Measurements from ENCODE around the gene PRKD3.

The PRKD3 gene

DNA sequence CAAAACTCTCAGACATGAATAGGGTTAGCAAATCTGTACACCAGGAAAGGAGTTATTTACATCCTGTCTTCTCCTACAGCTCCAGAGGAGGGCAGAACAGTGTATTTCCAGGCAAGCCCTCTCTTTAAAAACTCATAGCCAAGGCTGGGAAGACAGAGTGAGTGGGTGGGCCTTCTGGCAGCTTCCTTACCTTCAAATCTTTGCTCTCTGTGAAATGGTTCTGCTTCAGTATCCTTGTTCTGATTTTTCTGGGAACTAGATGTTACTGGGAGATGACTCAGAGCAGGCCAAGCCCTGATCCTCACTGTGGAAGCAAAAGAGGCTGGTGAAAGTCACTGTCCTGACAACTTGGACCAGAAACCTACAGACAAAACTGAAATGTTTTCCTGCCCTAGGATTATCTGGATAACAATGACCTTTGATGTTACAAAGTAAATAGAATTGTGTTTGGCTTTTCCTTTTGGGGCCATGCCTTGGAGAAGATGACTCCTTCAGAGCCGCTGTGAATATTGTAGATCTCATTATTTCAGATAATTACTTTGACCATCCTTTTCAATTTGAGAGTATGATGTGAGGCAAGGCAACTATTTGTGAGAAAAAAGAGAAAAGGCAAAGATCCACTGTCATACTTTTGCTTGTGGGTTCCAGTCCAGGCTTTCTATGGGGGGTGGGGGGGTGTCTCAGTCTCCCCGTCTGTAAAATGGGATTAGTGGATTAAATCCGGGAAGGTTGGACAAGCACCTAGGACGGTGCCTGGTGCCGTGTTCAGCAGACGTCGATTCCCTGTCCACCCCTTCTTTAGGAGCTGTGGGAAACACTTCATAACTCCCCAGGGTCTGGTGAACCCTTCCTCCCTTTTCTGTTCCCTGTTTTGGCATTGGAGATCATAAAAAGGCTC is 19.2 kb upstream of the PRKD3 start:
- H3K4me3 ChIP-seq (ENCODE audit: low read depth, low read length) = peak overlapping the region; percentile 63

DNA sequence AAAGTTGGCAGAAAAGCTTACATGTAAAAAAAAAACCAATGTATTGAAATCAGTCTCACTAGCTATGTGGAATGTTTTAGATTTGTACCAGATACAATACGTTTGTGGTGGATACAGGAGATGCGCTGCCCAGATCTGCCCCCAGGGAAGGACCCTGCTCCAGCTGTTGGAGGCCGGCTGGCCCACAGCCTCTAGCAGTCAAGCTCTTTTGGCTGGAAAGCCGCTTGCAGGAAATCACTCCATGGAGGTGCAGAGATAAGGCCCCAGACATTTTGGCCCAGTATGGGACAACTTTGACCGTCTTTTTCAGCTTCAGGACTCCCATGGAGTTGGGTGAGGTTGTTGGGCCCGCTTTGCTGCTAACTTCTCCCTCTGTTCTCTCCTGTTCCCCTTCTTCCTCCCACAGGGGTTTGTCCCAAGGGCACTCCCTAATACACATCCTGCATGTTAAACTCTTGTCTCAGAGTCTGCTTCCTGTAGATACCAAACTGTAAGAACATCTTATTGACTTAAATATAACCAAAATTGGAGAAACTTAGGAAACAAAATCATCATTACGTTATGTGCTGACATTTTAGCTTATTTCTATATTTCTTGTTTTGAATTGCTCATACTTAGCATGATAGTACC is 18.1 kb upstream of the PRKD3 start:
- no peak overlapping the region for H3K4me3 ChIP-seq (ENCODE audit: low read depth, low read length)

DNA sequence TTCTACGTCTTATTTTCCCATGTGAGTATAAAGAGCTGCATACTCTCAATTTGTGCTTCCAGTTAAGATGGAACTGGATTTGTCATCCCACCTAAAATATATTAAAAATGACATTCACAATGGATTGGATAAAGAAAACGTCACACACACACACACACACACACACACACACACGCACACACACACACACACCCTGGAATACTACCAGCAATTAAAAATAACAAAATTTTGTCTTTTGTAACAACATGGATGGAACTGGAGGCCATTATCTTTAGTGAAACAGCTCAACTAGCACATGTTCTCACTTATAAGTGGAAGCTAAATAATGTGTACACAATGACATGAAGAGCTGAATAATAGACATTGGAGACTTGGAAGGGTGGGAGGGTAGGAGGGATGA is 16.0 kb upstream of the PRKD3 start:
- H3K4me3 ChIP-seq (ENCODE audit: low read depth, low read length) = no peak overlapping the region

DNA sequence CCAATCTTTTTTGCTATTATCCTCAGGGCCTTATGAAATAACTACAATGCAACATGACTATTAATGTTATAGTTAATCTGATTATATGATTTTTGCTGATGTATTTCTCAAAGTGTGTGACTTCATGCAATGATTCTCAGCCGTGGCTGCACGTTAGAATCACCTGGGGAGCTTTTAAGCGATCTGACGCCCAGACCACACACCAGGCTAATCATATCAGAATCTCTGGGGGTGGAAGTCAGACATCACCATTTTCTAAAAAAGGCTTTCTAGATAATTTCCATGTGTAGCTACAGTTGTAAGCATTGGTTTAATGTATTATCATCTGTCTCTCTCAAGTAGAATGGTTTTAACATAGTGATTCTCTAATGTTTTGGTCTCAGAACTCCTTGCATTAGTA is 14.3 kb upstream of the PRKD3 start:
- H3K4me3 ChIP-seq (ENCODE audit: low read depth, low read length) = no peak overlapping the region

DNA sequence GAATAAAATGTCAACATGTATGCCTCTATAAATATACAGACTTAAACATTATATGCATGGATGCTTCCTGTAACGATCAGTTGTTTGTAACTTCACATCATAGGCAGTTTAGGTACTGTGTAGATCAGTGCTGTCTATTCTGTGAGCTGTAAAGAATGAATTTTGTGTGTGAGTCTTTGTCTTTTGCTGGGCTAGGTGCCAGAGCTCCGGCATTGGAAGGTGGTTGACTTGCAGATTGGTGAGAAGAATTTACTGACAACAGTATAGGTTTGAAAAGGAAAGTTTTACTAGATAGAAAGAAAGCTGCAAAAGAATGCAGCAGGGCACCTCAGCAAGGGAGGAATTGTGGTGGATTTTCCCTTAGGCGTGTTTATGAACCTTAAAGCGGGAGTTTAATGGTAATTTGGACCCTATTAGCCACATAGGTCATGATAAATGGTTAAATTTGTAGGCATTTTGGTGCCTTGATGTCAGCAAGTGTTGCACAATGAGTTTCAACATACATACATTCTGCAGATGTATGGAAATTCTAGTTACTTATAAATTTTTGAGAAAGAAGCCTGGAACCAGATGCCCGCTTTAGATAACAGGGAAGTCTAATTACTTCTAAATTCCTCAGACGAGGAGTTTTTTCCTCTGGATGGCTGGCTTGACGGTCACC is 13.1 kb upstream of the PRKD3 start:
- H3K4me3 ChIP-seq (ENCODE audit: low read depth, low read length) = no peak overlapping the region

DNA sequence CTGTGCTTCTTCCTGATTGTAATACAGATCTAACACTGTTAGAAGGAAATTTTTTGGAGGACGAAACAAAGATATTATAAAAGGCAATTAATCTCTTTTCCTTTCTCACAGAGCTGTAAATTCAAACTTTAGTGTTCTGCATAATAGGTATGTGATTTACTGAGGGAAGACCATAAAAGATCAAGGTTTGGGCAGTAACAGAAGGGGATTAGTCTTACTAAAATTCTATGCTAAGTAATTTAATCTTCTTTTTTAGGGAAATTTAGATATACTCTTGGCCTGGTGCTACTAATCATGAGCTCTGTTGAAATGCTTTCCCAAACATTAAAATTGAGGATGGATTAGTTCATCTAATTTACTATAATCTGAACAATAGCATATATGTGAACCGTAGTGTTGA is 11.0 kb upstream of the PRKD3 start:
- no peak overlapping the region for H3K4me3 ChIP-seq (ENCODE audit: low read depth, low read length)

DNA sequence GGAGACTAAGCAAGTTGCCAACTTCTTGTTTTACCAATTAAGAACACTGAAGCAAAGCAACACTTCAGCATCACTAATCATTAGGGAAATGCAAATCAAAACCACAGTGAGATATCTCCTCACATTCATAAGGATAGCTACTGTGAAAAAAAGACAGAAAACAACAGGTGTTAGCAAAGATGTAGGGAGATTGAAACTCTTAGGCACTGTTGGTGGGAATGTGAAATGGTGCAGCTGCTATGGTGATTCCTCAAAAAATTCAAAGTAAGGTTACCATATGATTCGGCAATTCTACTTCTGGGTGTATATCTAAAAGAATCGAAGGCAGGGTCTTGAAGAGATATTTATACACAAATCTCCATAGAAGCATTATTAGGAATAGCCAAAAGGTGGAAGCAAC is 8.6 kb upstream of the PRKD3 start:
- no peak overlapping the region for H3K4me3 ChIP-seq (ENCODE audit: low read depth, low read length)

DNA sequence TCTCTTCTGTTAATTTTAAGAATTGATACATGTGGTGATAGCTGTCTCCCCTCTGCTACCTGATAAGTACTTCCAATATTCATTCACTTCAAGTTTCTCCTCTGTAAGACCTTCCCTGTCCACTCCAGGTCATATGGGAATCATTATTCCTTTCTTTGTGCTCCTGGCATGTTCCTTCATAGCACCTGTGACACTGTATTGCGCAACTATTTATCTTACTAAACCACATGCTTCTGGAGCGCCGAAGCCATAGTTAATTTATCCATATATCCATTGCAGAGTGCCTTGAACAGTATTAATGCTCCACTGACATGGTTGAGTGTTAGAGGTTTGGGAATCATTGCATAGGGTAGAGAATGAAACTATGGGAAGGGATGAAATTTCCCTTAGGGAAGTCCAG is 7.9 kb upstream of the PRKD3 start:
- H3K4me3 ChIP-seq (ENCODE audit: low read depth, low read length) = no peak overlapping the region

DNA sequence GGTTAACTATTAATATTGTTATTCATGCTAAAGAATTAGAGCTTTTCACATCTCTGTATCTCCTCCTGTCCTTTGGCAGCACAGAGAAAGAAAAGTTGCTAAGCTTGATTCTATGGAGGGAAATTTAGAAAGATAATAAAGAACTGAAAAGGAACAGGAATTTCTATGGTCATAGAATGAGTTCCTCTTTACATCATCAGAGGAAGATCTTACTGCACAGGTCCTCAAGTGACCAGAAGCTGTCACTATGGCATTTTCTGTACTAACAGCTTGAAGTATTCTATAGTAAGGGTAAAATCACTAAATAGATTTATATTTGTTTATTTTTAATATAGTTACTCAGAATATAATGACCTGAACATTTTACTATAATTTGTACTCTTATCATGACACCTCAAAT is 6.0 kb upstream of the PRKD3 start:
- no peak overlapping the region for H3K4me3 ChIP-seq (ENCODE audit: low read depth, low read length)

DNA sequence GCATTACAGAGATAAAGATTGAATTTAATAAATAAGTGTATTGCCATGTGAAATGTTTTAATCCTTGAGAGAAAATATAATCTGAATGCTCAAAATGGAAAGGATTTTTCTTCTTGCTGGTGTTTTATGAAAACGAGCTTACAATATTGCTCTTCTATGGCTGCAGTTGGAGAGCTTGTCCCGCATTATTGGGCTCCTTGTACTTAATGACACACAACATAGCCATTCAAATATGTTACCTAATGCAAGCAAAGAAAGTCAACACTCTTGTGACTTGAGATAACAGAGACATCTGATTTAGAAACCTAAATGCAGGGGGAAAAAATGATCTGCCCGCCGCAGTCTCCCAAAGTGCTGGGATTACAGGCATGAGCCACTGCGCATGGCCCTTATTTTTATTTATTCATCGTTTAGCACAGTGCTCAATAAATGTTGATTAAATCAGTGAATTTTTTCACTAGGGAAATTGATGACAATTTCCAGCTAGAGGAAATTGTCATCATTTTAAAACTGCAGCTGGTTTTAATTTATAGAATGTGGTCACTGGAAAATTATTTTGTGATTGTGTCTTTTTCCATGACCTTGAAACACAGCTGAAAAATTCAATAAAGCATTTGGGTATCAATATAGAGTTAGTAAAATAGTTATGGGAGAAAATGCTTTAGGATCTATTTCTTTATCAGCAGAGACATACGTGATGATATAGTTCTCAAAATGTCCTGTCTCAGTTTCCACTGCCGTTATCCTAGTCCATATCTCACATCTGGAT is 2.4 kb upstream of the PRKD3 start:
- H3K4me3 ChIP-seq (ENCODE audit: low read depth, low read length) = no peak overlapping the region

DNA sequence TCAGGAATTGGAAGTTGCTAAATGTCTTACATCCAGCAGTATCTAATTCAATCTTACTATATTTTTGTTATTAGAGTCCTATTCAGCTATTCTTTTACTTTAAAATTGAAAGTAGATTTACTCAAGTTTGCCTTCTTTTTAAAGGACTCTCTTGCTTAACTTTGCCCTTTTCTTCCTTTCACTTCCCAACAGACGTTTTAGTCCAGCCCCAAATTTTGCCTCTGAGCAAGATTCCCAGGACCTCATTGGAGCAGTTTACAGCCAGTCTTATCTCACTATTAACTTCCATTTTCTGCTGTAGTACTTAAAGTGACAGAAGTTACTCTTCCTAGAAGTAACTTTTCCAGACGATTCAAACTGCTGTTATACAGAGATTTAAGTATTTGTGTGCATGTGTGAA is 1.7 kb upstream of the PRKD3 start:
- H3K4me3 ChIP-seq (ENCODE audit: low read depth, low read length) = no peak overlapping the region

DNA sequence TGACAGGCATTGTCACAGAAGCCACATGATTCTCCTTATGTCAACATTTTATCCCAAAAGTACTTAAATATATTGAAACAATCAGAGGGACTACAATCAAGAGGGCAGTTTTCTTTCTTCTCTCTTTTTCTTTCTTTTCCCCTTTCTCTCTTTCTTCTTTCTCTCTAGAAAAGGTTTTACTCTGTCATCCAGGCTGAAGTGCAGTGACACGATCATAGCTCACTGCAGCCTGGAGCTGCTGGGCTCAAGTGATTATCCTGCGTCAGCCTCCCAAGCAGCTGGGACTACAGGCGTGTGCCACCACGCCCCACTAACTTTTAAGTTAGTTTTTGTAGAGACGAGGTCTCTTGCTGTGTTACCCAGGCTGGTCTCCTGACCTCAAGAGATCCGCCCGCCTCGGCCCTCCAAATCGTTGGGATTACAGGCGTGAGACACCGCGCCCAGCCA is 1.0 kb upstream of the PRKD3 start:
- H3K4me3 ChIP-seq (ENCODE audit: low read depth, low read length) = no peak overlapping the region

DNA sequence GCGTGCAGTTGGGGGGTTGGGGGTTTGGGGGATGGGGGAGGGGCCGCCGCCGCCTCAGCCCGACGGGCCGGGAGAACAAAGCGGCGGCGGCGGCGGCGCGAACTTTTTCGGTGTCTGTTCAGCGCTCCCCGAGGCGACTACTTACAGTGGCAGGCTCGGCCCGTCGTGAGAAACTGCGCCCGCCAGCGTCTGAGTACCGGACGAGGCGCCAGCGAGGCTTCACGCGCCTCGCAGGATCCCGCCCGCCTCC is 172 bp downstream of the PRKD3 start:
- peak overlapping the region; percentile 41 for H3K4me3 ChIP-seq (ENCODE audit: low read depth, low read length)

DNA sequence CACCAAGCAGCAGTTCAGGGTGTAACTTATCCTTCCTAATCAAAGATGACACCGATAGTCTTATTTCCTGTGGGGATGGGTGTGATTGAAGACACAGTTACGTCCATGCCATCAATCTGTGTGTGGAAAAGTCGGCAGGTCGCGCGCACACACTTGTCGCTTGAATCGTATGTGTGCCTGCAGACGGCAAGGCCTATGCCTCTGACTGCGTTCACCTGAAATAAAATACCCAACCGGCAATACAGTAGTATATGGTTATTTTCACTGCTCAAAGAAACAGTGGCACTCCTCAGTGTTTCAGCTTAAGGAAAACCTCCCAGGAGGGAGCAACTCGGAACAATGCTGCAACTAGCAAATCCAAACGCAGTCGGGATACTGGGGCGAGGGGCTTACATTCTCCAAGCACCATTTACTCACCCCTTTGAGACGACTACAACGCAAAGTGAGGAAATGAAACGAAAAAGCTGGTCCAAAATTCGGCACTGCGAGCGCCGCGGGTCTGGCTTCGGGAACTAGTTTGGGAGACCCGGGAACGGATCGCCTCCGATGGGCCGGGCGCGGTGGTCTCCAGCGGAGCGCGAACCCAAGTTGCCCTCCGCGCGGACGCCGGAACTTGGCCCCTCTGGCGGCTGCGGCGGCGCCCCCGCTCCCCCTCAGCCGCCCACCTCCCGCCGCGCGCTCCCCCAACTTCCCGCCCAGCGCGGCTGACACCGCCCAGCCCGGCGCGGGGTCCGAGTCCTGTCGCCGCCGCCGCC is 675 bp downstream of the PRKD3 start:
- H3K4me3 ChIP-seq (ENCODE audit: low read depth, low read length) = peak overlapping the region; percentile 89

DNA sequence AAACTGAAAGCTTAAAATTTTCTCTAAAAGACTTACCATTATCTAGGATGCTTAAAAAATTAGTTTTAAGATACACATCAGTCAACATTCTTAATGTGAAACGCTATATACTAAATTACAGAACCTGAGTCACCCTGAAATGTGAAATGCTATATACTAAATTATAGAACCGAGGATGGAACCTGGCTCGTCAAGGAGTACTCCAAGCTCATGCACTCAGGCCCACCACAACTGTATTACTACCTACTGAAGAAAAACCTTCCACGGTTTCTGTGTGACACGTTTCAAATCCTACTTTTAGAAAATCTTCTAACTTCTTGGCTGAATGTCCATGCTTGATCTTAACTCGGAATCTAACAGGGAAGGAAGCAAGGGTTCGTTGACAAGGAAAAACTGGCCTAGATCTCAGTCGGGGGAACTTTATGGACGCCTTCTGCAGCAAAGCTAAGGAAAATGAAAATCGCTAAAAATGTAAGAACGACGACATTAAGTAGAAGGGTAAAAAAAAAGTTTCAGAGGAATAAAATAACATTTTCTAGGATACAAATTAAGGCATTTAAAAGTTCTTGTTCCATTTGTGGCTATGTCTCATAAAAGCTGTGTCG is 1.4 kb downstream of the PRKD3 start:
- H3K4me3 ChIP-seq (ENCODE audit: low read depth, low read length) = peak overlapping the region; percentile 89

DNA sequence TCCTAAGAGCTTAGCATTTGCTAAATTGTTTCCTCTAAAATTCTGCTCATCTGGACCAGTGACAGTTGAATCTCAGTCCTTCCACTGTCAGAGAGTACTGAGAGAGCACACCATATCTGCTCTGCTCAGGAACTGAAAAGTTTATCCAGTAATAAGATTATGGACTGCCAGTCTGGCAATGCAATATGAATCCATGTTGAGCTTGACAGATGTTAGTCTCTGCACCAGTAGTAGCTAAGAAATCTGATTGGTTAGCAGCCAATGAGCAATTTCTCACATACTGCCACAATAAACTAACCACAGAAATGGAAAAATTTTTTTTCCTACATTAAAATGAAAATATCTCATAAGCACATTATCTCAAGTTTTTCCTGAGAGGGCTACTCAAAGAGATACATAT is 2.3 kb downstream of the PRKD3 start:
- no peak overlapping the region for H3K4me3 ChIP-seq (ENCODE audit: low read depth, low read length)

DNA sequence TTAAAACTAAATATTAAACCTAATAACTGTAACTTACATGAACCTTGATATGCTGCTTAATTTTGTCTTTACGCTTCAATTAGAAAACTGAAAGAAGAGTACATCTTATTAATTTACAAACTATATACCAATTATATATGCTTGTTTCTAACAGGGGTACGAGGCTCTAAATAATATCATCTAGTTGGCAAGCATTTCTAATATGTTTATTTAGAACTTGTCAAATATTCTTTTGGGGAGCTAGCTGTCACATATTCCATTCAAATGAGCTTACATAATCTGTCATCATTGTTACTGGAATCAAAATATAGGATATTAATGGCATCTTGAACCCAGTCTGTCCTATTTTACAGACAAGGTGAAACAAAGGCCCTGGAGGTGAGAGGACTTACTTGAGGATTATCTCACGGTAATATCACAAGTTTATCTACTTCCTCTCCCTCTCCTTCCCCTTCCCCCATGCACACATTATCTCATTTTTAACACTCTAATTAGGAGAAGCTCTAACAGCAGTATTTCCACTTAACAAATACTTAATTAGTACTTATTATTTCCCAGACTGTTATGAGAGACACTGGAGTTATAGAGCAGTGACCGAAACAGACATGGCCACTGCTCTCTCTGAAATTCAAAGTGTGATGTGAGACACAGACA is 3.5 kb downstream of the PRKD3 start:
- H3K4me3 ChIP-seq (ENCODE audit: low read depth, low read length) = no peak overlapping the region

DNA sequence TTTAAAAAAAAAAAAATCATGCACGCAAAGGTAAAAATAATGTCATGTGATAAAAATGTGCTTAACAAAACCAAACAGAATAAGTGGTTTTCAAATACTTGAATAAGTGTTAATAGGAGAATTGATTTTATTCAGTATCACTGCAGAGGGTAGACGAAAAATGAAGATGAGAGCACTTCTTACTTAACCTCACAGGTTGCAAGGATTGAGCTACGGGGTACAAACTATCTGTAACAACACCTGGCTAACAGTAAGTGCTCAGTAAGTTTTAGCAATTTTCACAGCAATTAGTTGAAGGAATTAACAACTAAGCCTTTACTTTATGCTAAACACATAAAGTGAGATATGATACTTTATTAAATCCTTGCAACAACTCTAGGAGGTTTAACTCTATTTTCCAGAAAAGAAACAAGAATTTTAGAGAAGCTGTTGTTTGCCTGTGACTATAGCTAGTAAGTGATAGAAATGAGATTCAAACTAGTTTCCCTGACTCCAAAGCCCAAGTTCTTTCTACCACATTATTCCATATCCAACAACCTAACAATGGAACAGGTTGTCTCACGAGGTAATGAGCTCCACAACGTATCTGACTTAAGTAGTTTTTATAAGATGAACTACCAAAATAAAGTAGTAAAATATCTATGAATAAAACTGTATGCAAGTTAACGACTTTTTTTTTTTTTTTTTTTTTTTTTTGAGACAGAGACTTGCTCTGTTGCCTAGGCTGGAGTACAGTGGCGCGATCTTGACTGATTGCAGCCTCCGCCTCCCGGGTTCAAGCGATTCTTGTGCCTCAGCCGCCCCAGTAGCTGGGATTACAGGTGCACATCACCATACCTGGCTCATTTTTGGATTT is 4.7 kb downstream of the PRKD3 start:
- no peak overlapping the region for H3K4me3 ChIP-seq (ENCODE audit: low read depth, low read length)

DNA sequence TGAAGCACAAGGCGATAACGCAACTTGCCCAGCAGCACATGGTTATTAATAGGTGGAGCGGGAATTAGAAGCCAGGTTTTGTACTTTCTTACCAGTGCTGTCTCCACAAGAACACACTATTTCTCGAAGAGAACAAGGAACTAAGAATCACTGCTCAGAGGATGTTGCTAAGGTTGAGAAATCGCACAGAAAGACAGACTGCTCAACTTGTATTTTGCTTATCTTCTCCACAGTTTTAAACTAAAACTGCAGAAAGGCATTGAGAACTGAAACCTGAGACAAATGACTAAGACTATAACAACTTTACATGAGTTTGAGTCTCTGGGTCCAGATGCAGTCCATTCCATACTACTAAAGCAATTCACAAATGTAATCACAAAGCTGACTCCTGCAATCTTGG is 6.2 kb downstream of the PRKD3 start:
- no peak overlapping the region for H3K4me3 ChIP-seq (ENCODE audit: low read depth, low read length)

Data from iPS-11a (cell line).